A204.1 (cell line): ENCODE data around the gene TRPV4.

ENCODE experiments used
- FAIRE-seq: peaks from 2 replicates; lab custom pipeline; 2012; peaks lifted over from hg19 to GRCh38; lab: Jason Lieb, UNC

The TRPV4 gene

GRCh38 chr12:109827566-109828550, 5.3 kb downstream of the TRPV4 start:
- no peak for FAIRE-seq

GRCh38 chr12:109827080-109827479, 6.1 kb downstream of the TRPV4 start:
- no peak for FAIRE-seq

- no peak for FAIRE-seq
These were observed 8.5 kb downstream of the TRPV4 start for GRCh38 chr12:109824731-109825130.

- FAIRE-seq, result no peak
These were observed 10.2 kb downstream of the TRPV4 start for GRCh38 chr12:109822951-109823411.

GRCh38 chr12:109822416-109822815, 10.8 kb downstream of the TRPV4 start:
- FAIRE-seq, result no peak

GRCh38 chr12:109821968-109822367, 11.2 kb downstream of the TRPV4 start:
- no peak for FAIRE-seq

GRCh38 chr12:109820816-109821381, 12.3 kb downstream of the TRPV4 start:
- FAIRE-seq, result no peak

- no peak for FAIRE-seq
These were observed 14.2 kb downstream of the TRPV4 start for GRCh38 chr12:109818905-109819500.

GRCh38 chr12:109818253-109818652, 14.9 kb downstream of the TRPV4 start:
- FAIRE-seq, result no peak

GRCh38 chr12:109817627-109818231, 15.5 kb downstream of the TRPV4 start:
- FAIRE-seq, result no peak

GRCh38 chr12:109816870-109817269, 16.3 kb downstream of the TRPV4 start:
- FAIRE-seq, result no peak

- no peak for FAIRE-seq
These were observed 17.2 kb downstream of the TRPV4 start for GRCh38 chr12:109815757-109816617.

GRCh38 chr12:109815225-109815624, 18.0 kb downstream of the TRPV4 start:
- FAIRE-seq, result no peak

- FAIRE-seq, result no peak
These were observed 18.5 kb downstream of the TRPV4 start for GRCh38 chr12:109814600-109815150.

- no peak for FAIRE-seq
These were observed 19.3 kb downstream of the TRPV4 start for GRCh38 chr12:109813810-109814416.

GRCh38 chr12:109811624-109811995, 21.6 kb downstream of the TRPV4 start:
- no peak for FAIRE-seq

- FAIRE-seq, result no peak
These were observed 22.1 kb downstream of the TRPV4 start for GRCh38 chr12:109810954-109811623.

- no peak for FAIRE-seq
These were observed 24.1 kb downstream of the TRPV4 start for GRCh38 chr12:109808876-109809646.

GRCh38 chr12:109807954-109808643, 25.1 kb downstream of the TRPV4 start:
- FAIRE-seq, result no peak
